Loucy (cell line): ENCODE measurements around the gene COPS6.

Source experiments
- H2AFZ ChIP-seq: fragments of 200-600 bp; sonication (generic); 2 replicates; pipeline ENCODE4 v1.6.0; 2016; ENCODE audit warnings: antibody characterized with exemption, mild to moderate bottlenecking, low read length, moderate library complexity
- H3F3A ChIP-seq: fragments of 200-600 bp; 2 replicates; pipeline ENCODE4 v1.6.0; 2016; ENCODE audit warnings: antibody characterized with exemption, low read depth, mild to moderate bottlenecking
- H3K27me3 ChIP-seq: fragments of 200-600 bp; sonication (generic); 2 replicates; pipeline ENCODE4 v1.6.1; 2014; ENCODE audit warnings: low read length, mild to moderate bottlenecking; ENCODE audit not compliant: insufficient read depth, poor library complexity, severe bottlenecking
- H3K36me3 ChIP-seq: fragments of 200-600 bp; sonication (generic); 2 replicates; pipeline ENCODE4 v1.6.1; 2016; ENCODE audit warnings: low read length; ENCODE audit not compliant: insufficient read depth
- H3K4me1 ChIP-seq: fragments of 200-600 bp; sonication (generic); 2 replicates; pipeline ENCODE4 v1.5.1; 2014; ENCODE audit warnings: low read length, mild to moderate bottlenecking; ENCODE audit not compliant: insufficient read depth, poor library complexity, severe bottlenecking
- H3K4me2 ChIP-seq: fragments of 200-600 bp; sonication (generic); 2 replicates; pipeline ENCODE4 v1.6.0; 2014; ENCODE audit warnings: antibody characterized with exemption, low read length, low read depth, mild to moderate bottlenecking; ENCODE audit not compliant: poor library complexity, severe bottlenecking
- H3K4me3 ChIP-seq: fragments of 200-600 bp; sonication (generic); 2 replicates; pipeline ENCODE4 v1.5.1; 2014; ENCODE audit warnings: low read length, mild to moderate bottlenecking, mixed read lengths; ENCODE audit not compliant: poor library complexity, severe bottlenecking
- H3K79me2 ChIP-seq: fragments of 200-600 bp; sonication (generic); 2 replicates; pipeline ENCODE4 v1.6.1; 2014; ENCODE audit warnings: low read length; ENCODE audit not compliant: insufficient read depth
- H3K9ac ChIP-seq: fragments of 200-600 bp; sonication (generic); 2 replicates; pipeline ENCODE4 v1.6.0; 2014; ENCODE audit warnings: mild to moderate bottlenecking, low read depth, low read length, moderate library complexity; ENCODE audit not compliant: poor library complexity, severe bottlenecking
- H3K9me2 ChIP-seq: fragments of 200-600 bp; sonication (generic); replicated peaks from 2 replicates; pipeline ENCODE4 v1.6.1; 2016; ENCODE audit warnings: low read depth, low read length, mixed read lengths
- H3K9me3 ChIP-seq: fragments of 200-600 bp; sonication (generic); 2 replicates; pipeline ENCODE4 v1.6.1; 2014; ENCODE audit warnings: mild to moderate bottlenecking, antibody characterized with exemption, low read length, low read depth; ENCODE audit not compliant: insufficient read depth
- H4K20me1 ChIP-seq: fragments of 200-600 bp; sonication (generic); 2 replicates; pipeline ENCODE4 v1.6.0; 2014; ENCODE audit warnings: antibody characterized with exemption, low read length, mild to moderate bottlenecking; ENCODE audit not compliant: insufficient read depth, poor library complexity, severe bottlenecking
- EZH2phosphoT487 ChIP-seq: fragments of 200-600 bp; IDR thresholded peaks from 2 replicates; pipeline ENCODE4 v1.6.1; 2018; ENCODE audit warnings: antibody characterized with exemption, mild to moderate bottlenecking, moderate library complexity, borderline replicate concordance
- TF ChIP-seq, protein P1 (sequence below): fragments of 200-600 bp; sonication (generic); conservative IDR thresholded peaks from 2 replicates; pipeline ENCODE4 v1.5.1; 2014; ENCODE audit warnings: mild to moderate bottlenecking, antibody characterized with exemption, low read length

The COPS6 gene

DNA sequence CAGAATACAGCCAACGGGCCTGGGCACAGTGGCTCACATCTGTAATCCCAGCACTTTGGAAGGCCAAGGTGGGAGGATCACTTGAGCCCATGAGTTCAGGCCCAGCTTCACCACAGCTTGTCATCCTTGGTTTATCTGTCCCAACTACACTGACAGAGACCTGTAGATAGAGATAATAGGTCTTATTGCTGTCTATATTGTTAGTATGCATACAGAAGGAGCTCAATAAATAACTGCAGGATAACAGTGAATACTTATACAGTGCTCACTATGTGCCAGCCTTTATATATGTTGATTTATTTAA, 31.9 kb downstream of the COPS6 start:
- Histone ChIP-seq H3K4me3 (peak overlapping the region; percentile 99), H3K27me3 (no peaks in the 10 kb centered on the region), H4K20me1 (peaks cover 4% of the 10 kb centered on the region), H3K4me2 (peak overlapping the region; percentile 91), H3K79me2 (peaks cover 40% of the 10 kb centered on the region), H3K9me2 (no peaks in the 10 kb centered on the region), H3K9me3 (no peaks in the 10 kb centered on the region), H3K36me3 (no peaks in the 10 kb centered on the region), H3K4me1 (peaks cover 26% of the 10 kb centered on the region), H2AFZ (peak overlapping the region; percentile 78; the same call in 1 of the 2 replicates), H3K9ac (peak overlapping the region; percentile 91), H3F3A (no peaks in the 10 kb centered on the region; the same call in 1 of the 2 replicates)
- TF ChIP-seq EZH2phosphoT487: no peak
- TF ChIP-seq, protein P1, sequence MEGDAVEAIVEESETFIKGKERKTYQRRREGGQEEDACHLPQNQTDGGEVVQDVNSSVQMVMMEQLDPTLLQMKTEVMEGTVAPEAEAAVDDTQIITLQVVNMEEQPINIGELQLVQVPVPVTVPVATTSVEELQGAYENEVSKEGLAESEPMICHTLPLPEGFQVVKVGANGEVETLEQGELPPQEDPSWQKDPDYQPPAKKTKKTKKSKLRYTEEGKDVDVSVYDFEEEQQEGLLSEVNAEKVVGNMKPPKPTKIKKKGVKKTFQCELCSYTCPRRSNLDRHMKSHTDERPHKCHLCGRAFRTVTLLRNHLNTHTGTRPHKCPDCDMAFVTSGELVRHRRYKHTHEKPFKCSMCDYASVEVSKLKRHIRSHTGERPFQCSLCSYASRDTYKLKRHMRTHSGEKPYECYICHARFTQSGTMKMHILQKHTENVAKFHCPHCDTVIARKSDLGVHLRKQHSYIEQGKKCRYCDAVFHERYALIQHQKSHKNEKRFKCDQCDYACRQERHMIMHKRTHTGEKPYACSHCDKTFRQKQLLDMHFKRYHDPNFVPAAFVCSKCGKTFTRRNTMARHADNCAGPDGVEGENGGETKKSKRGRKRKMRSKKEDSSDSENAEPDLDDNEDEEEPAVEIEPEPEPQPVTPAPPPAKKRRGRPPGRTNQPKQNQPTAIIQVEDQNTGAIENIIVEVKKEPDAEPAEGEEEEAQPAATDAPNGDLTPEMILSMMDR: no peak

DNA sequence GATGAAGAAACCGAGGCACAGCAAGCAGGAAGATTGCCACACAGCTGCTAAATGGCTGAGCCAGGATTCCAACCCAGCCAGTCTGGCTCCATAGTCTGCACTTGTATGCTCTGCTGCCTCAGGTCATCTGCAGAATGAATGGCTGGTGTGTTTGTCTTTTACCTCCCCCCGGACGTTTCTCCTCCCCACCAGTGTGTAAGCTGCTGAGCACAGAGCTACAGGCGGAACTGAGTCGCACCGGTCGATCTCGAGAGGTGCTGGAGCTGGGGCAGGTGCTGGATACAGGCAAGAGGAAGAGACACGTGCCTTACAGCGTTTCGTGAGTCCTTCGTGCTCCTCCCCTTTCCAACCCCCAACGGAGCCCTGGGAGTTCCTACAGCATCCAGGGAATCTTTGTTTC, 33.3 kb downstream of the COPS6 start:
- H3K4me3 ChIP-seq: no peak overlapping the region
- H3K9me3 ChIP-seq: no peaks in the 10 kb centered on the region
- H3K4me1 ChIP-seq: peaks cover 32% of the 10 kb centered on the region
- H4K20me1 ChIP-seq: peaks cover 4% of the 10 kb centered on the region
- no peak overlapping the region for H2AFZ ChIP-seq
- no peaks in the 10 kb centered on the region for H3K36me3 ChIP-seq
- H3K9ac ChIP-seq: no peak overlapping the region
- peaks cover 48% of the 10 kb centered on the region for H3K79me2 ChIP-seq
- H3K4me2 ChIP-seq: no peak overlapping the region
- no peaks in the 10 kb centered on the region for H3K27me3 ChIP-seq
- H3K9me2 ChIP-seq: no peaks in the 10 kb centered on the region
- TF ChIP-seq, protein P1: no peak
- TF ChIP-seq EZH2phosphoT487: no peak
- H3F3A ChIP-seq: no peaks in the 10 kb centered on the region; the same call in 1 of the 2 replicates

DNA sequence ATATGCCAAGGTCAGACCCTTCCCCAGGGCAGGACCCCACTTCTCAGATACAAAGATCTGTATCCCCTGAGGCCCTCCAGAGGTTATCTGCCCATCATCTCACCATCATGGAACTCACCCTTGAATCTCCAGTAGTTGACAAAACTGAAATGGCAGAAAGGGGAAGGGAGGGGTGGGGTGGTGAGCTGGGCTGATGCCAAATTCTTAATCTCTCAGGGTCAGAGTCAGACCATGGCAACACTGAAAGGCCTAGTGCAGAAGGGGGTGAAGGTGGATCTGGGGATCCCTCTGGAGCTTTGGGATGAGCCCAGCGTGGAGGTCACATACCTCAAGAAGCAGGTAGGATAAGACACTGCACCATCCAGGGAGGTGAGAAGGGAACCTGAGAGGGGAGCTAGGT, 33.8 kb downstream of the COPS6 start:
- TF ChIP-seq, protein P1: no peak
- no peak for TF ChIP-seq EZH2phosphoT487
- Histone ChIP-seq H2AFZ (no peak overlapping the region), H3K4me1 (peaks cover 32% of the 10 kb centered on the region), H4K20me1 (peaks cover 4% of the 10 kb centered on the region), H3K27me3 (no peaks in the 10 kb centered on the region), H3F3A (no peaks in the 10 kb centered on the region; the same call in 1 of the 2 replicates), H3K4me3 (no peak overlapping the region), H3K9ac (no peak overlapping the region), H3K79me2 (peaks cover 48% of the 10 kb centered on the region), H3K9me2 (no peaks in the 10 kb centered on the region), H3K36me3 (no peaks in the 10 kb centered on the region), H3K4me2 (no peak overlapping the region), H3K9me3 (no peaks in the 10 kb centered on the region)
